PC-3 (cell line): Measurements from ENCODE around the gene RNF217. TPM values are rescaled to one million over a fixed set of nuclear protein-coding genes. Genes with fewer than 3 reads are reported as not detected.
"Not testable (repeated sequence)": the region's sequence is repeated elsewhere in the genome, so short reads cannot be mapped to it uniquely, and the experiment has no call there.

Source experiments
- ATAC-seq: fragments of 200-7000 bp; cut with Tn5 transposase; 2 replicates; pipeline ENCODE4 v1.9.1; 2020; ENCODE audit warnings: mild to moderate bottlenecking, moderate library complexity
- BruUV-seq: library from RNA; stranded (reverse); fragments of 400-500 nt; replicated peaks from 2 replicates; lab custom pipeline; 2021; lab: Mats Ljungman, UMichigan
- CTCF ChIA-PET: fragments of 300-600 bp; sonication (Branson Sonifier 250); formaldehyde crosslinking; loops from one replicate; lab custom pipeline; 2022; ENCODE audit warnings: antibody characterized with exemption; lab: Charles Lee
- POLR2A ChIA-PET: fragments of 300-600 bp; sonication (Branson Sonifier 250); formaldehyde crosslinking; loops from one replicate; lab custom pipeline; 2022; ENCODE audit warnings: antibody characterized with exemption; ENCODE audit not compliant: unreplicated experiment; lab: Charles Lee
- DNase-seq: peaks from one replicate; pipeline ENCODE4 v3.0.0-alpha.2; 2015
- H2AFZ ChIP-seq: fragments of 300-600 bp; sonication (generic); 2 replicates; pipeline ENCODE4 v1.6.0; 2016; ENCODE audit warnings: antibody characterized with exemption, low read length
- H3F3A ChIP-seq: fragments of 300-600 bp; sonication (generic); one replicate; pipeline ENCODE4 v1.6.0; 2017; ENCODE audit warnings: antibody characterized with exemption, low read length, control low read depth, mild to moderate bottlenecking; ENCODE audit not compliant: unreplicated experiment
- H3K27ac ChIP-seq: fragments of 300-600 bp; sonication (generic); 2 replicates; pipeline ENCODE4 v1.5.1; 2016; ENCODE audit warnings: mild to moderate bottlenecking, low read length
- H3K27me3 ChIP-seq: fragments of 300-600 bp; sonication (generic); 2 replicates; pipeline ENCODE4 v1.6.1; 2016; ENCODE audit warnings: low read length, mixed read lengths
- H3K36me3 ChIP-seq: fragments of 300-600 bp; sonication (generic); 2 replicates; pipeline ENCODE4 v1.6.1; 2016; ENCODE audit warnings: low read depth, mixed run types, low read length, mixed read lengths
- H3K4me1 ChIP-seq: fragments of 300-600 bp; sonication (generic); 2 replicates; pipeline ENCODE4 v1.5.1; 2016; ENCODE audit warnings: low read length; ENCODE audit not compliant: insufficient read depth
- H3K4me2 ChIP-seq: fragments of 300-600 bp; sonication (generic); 2 replicates; pipeline ENCODE4 v1.6.0; 2016; ENCODE audit warnings: low read length
- H3K4me3 ChIP-seq: fragments of 300-600 bp; sonication (generic); 2 replicates; pipeline ENCODE4 v1.5.1; 2016; ENCODE audit warnings: mild to moderate bottlenecking, low read length, mixed read lengths
- H3K79me2 ChIP-seq: fragments of 300-600 bp; sonication (generic); 2 replicates; pipeline ENCODE4 v1.6.1; 2017; ENCODE audit warnings: low read length, mixed read lengths
- H3K9ac ChIP-seq: fragments of 300-600 bp; sonication (generic); 2 replicates; pipeline ENCODE4 v1.6.0; 2016; ENCODE audit warnings: mild to moderate bottlenecking, low read length
- H3K9me2 ChIP-seq: fragments of 300-600 bp; sonication (generic); replicated peaks from 2 replicates; pipeline ENCODE4 v1.6.1; 2016; ENCODE audit warnings: mixed run types, low read length, mixed read lengths
- H3K9me3 ChIP-seq: fragments of 300-600 bp; sonication (generic); 2 replicates; pipeline ENCODE4 v1.6.1; 2016; ENCODE audit warnings: low read length, mixed read lengths
- H4K20me1 ChIP-seq: fragments of 300-600 bp; sonication (generic); 2 replicates; pipeline ENCODE4 v1.6.1; 2016; ENCODE audit warnings: low read length, mixed read lengths
- EZH2 ChIP-seq: fragments of 300-600 bp; sonication (generic); IDR thresholded peaks from one replicate; pipeline ENCODE4 v1.6.1; 2017; ENCODE audit warnings: antibody characterized with exemption, mild to moderate bottlenecking, low read length; ENCODE audit not compliant: unreplicated experiment
- EZH2phosphoT487 ChIP-seq: fragments of 300-600 bp; sonication (generic); IDR thresholded peaks from 2 replicates; pipeline ENCODE4 v1.6.1; 2018; ENCODE audit warnings: mild to moderate bottlenecking, antibody characterized with exemption, low read length, borderline replicate concordance
- intact Hi-C: fragments of 100-400 bp; cut with micrococcal nuclease; formaldehyde crosslinking; loops from 2 replicates; pipeline ENCODE4 v1.9.0; 2023
- total RNA-seq: library from RNA; depleted of rRNA; stranded (reverse); fragments of >200 nt; gene quantifications from 2 replicates; pipeline ENCODE4 v1.2.3, GENCODE V29; 2014
- TF ChIP-seq, protein P1 (sequence below): fragments of 300-600 bp; sonication (generic); conservative IDR thresholded peaks from 2 replicates; pipeline ENCODE4 v1.5.1; 2017; ENCODE audit warnings: antibody characterized with exemption, low read depth, mild to moderate bottlenecking, low read length

The RNF217 gene
- total RNA-seq, 1 experiment from 2014 or later: 7.7 TPM

DNA sequence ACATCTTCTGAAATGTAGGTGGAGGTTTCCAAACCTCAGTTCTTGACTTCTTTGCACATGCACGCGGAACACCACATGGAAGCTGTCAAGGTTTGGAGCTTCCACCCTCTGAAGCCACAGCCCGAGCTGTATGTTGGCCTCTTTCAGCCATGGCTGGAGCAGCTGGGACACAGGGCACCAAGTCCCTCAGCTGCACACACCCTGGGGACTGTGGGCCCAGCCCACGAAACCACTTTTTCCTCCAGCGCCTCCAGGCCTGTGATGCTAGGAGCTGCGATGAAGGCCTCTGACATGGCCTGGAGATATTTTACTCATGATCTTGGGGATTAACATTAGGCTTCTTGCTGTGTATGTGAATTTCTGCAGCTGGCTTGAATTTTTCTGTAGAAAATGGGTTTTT is 68.7 kb downstream of the RNF217 start:
- Histone ChIP-seq H3K4me3 (no peak overlapping the region), H3K9me2 (no peaks in the 10 kb centered on the region), H4K20me1 (no peaks in the 10 kb centered on the region), H3F3A (no peaks in the 10 kb centered on the region), H2AFZ (no peak overlapping the region), H3K79me2 (no peaks in the 10 kb centered on the region), H3K27ac (no peak overlapping the region), H3K9me3 (no peaks in the 10 kb centered on the region), H3K9ac (no peak overlapping the region), H3K36me3 (no peaks in the 10 kb centered on the region), H3K27me3 (no peaks in the 10 kb centered on the region), H3K4me1 (no peaks in the 10 kb centered on the region), H3K4me2 (no peak overlapping the region)
- BruUV-seq: no TSS peak
- TF ChIP-seq EZH2 (no peak), EZH2phosphoT487 (no peak)
- TF ChIP-seq, protein P1, sequence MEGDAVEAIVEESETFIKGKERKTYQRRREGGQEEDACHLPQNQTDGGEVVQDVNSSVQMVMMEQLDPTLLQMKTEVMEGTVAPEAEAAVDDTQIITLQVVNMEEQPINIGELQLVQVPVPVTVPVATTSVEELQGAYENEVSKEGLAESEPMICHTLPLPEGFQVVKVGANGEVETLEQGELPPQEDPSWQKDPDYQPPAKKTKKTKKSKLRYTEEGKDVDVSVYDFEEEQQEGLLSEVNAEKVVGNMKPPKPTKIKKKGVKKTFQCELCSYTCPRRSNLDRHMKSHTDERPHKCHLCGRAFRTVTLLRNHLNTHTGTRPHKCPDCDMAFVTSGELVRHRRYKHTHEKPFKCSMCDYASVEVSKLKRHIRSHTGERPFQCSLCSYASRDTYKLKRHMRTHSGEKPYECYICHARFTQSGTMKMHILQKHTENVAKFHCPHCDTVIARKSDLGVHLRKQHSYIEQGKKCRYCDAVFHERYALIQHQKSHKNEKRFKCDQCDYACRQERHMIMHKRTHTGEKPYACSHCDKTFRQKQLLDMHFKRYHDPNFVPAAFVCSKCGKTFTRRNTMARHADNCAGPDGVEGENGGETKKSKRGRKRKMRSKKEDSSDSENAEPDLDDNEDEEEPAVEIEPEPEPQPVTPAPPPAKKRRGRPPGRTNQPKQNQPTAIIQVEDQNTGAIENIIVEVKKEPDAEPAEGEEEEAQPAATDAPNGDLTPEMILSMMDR: no peak
- no peak for ATAC-seq
- intact Hi-C loops: no loop called here
- ChIA-PET POLR2A (no interaction called here), CTCF (no interaction called here)
- no peak for DNase-seq

DNA sequence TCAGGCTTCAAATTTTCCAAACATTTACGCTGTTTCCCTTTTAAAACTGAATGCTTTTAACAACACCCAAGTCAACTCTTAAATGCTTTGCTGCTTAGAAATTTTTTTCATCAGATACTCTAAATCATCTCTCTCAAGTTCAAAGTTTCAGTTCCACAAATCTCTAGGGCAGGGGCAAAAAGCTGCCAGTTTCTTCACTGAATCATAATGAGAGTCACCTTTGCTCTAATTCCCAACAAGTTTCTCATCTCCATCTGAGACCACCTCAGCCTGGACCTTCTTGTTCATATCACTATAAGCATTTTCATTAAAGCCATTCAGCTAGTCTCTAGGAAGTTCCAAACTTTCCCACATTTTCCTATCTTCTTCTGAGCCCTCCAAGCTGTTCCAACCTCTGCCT is 69.1 kb downstream of the RNF217 start:
- H3K27me3 ChIP-seq: no peaks in the 10 kb centered on the region
- H3K9me2 ChIP-seq: no peaks in the 10 kb centered on the region
- H3K79me2 ChIP-seq: no peaks in the 10 kb centered on the region
- no peak overlapping the region for H3K4me2 ChIP-seq
- H3K4me1 ChIP-seq: no peaks in the 10 kb centered on the region
- H3K27ac ChIP-seq: no peak overlapping the region
- no peak overlapping the region for H3K4me3 ChIP-seq
- H2AFZ ChIP-seq: no peak overlapping the region
- H3K36me3 ChIP-seq: no peaks in the 10 kb centered on the region
- H3F3A ChIP-seq: no peaks in the 10 kb centered on the region
- ATAC-seq (no peak), DNase-seq (no peak)
- intact Hi-C loops: no loop called here
- no TSS peak for BruUV-seq
- ChIA-PET CTCF (no interaction called here), POLR2A (no interaction called here)
- TF ChIP-seq, protein P1: no peak
- TF ChIP-seq EZH2phosphoT487 (no peak), EZH2 (no peak)
- H4K20me1 ChIP-seq: no peaks in the 10 kb centered on the region
- H3K9me3 ChIP-seq: no peaks in the 10 kb centered on the region
- no peak overlapping the region for H3K9ac ChIP-seq

DNA sequence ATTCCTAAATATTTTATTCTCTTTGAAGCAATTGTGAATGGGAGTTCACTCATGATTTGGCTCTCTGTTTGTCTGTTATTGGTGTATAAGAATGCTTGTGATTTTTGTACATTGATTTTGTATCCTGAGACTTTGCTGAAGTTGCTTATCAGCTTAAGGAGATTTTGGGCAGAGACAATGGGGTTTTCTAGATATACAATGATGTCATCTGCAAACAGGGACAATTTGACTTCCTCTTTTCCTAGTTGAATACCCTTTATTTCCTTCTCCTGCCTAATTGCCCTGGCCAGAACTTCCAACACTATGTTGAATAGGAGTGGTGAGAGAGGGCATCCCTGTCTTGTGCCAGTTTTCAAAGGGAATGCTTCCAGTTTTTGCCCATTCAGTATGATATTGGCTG is 72.7 kb downstream of the RNF217 start:
- H3K36me3 ChIP-seq, H3K4me2 ChIP-seq: not testable (repeated sequence)

DNA sequence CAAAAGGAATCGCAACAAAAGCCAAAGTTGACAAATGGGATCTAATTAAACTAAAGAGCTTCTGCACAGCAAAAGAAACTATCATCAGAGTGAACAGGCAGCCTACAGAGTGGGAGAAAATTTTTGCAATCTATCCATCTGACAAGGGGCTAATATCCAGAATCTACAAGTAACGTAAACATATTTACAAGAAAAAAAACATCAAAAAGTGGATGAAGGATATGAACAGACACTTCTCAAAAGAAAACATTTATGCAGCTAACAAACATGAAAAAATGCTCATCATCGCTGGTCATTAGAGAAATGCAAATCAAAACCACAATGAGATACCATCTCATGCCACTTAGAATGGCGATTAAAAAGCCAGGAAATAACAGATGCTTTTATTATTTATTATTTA is 74.2 kb downstream of the RNF217 start:
- H3K9me3 ChIP-seq, H3K4me1 ChIP-seq, H3F3A ChIP-seq, intact Hi-C loops, ATAC-seq, H3K4me2 ChIP-seq, POLR2A ChIA-PET, CTCF ChIA-PET, DNase-seq, H2AFZ ChIP-seq, H3K36me3 ChIP-seq, H3K79me2 ChIP-seq, H4K20me1 ChIP-seq, H3K27me3 ChIP-seq, H3K9me2 ChIP-seq, H3K9ac ChIP-seq, BruUV-seq, H3K27ac ChIP-seq, H3K4me3 ChIP-seq: not testable (repeated sequence)

More for the DNA sequence above, 72.7 kb downstream of the RNF217 start:
- H3K9me2 ChIP-seq, H3K4me3 ChIP-seq, H4K20me1 ChIP-seq, H2AFZ ChIP-seq, CTCF ChIA-PET, BruUV-seq, DNase-seq, H3K79me2 ChIP-seq, H3F3A ChIP-seq, H3K4me1 ChIP-seq, intact Hi-C loops, ATAC-seq, POLR2A ChIA-PET, H3K27me3 ChIP-seq, H3K9me3 ChIP-seq, H3K9ac ChIP-seq, H3K27ac ChIP-seq: not testable (repeated sequence)
